ENCODE data around the gene PRKCG.
"Not testable (repeated sequence)": the region's sequence is repeated elsewhere in the genome, so short reads cannot be mapped to it uniquely, and the experiment has no call there.

Gene PRKCG

GRCh38 chr19:53945998-53946397 is 64.0 kb downstream of the PRKCG start:
- DNase-seq: no peak

- DNase-seq: no peak
Observed at GRCh38 chr19:53947624-53948023, 65.6 kb downstream of the PRKCG start.

GRCh38 chr19:53948611-53949010 is 66.6 kb downstream of the PRKCG start:
- not testable (repeated sequence) for DNase-seq

GRCh38 chr19:53951436-53951835 is 69.4 kb downstream of the PRKCG start:
- DNase-seq: no peak

- no peak for DNase-seq
Observed at GRCh38 chr19:53951947-53952346, 70.0 kb downstream of the PRKCG start.

- no peak for DNase-seq
Observed at GRCh38 chr19:53953383-53953782, 71.4 kb downstream of the PRKCG start.
